Common myeloid progenitor, CD34-positive (primary cell): ENCODE measurements around the gene NAT10.

ENCODE experiments used
- CTCF ChIA-PET: fragments of 350-600 bp; sonication (Branson Sonifier 250); formaldehyde crosslinking; loops from one replicate; lab custom pipeline; 2021; ENCODE audit warnings: antibody characterized with exemption; lab: Charles Lee
- POLR2A ChIA-PET: fragments of 350-600 bp; sonication (Branson Sonifier 250); formaldehyde crosslinking; loops from one replicate; lab custom pipeline; 2021; ENCODE audit warnings: antibody characterized with exemption; lab: Charles Lee
- DNase-seq, 3 donors: peaks; one replicate each; pipeline versions ENCODE4 v3.0.0 to v3.0.0-alpha.2; 2013
- H3K27ac ChIP-seq, 2 experiments: 1 replicate in 1 of 2; 2 replicates in 1 of 2; pipeline ENCODE4 v1.7.0; 2013; ENCODE audit warnings: inconsistent platforms in 2 of 2, low read length in 2 of 2, mild to moderate bottlenecking in 2 of 2, low read depth in 1 of 2, moderate library complexity in 1 of 2; ENCODE audit not compliant: severe bottlenecking in 2 of 2, insufficient read depth in 1 of 2, poor library complexity in 1 of 2
- H3K27me3 ChIP-seq, 5 experiments: replicated peaks in 2 of 5; 1 replicate in 3 of 5; 2 replicates in 2 of 5; pipeline versions ENCODE4 v1.6.1 to v1.7.0; 2013; ENCODE audit warnings: low read length in 4 of 5, mild to moderate bottlenecking in 2 of 5, moderate library complexity in 2 of 5, inconsistent platforms in 1 of 5; ENCODE audit not compliant: insufficient read depth in 5 of 5, control insufficient read depth in 4 of 5
- H3K36me3 ChIP-seq, 4 experiments: 1 replicate in 2 of 4; 2 replicates in 2 of 4; pipeline versions ENCODE4 v1.6.1 to v1.7.0; 2013; ENCODE audit warnings: low read length in 3 of 4, control low read depth in 1 of 4, mild to moderate bottlenecking in 1 of 4; ENCODE audit not compliant: control insufficient read depth in 4 of 4, insufficient read depth in 4 of 4
- H3K4me1 ChIP-seq, 4 experiments: 1 replicate in 3 of 4; 2 replicates in 1 of 4; pipeline versions ENCODE4 v1.6.1 to v1.7.1; 2013; ENCODE audit warnings: low read length in 3 of 4, mild to moderate bottlenecking in 3 of 4, control low read depth in 1 of 4, inconsistent platforms in 1 of 4, moderate library complexity in 1 of 4; ENCODE audit not compliant: control insufficient read depth in 4 of 4, insufficient read depth in 4 of 4; ENCODE audit errors: control extremely low read depth in 1 of 4
- H3K4me3 ChIP-seq, 7 experiments: 1 replicate in 4 of 7; 2 replicates in 3 of 7; pipeline versions ENCODE4 v1.5.1 to v1.7.0; 2013; ENCODE audit warnings: mild to moderate bottlenecking in 7 of 7, low read length in 6 of 7, moderate library complexity in 6 of 7, inconsistent platforms in 2 of 7, low read depth in 2 of 7, control low read depth in 1 of 7; ENCODE audit not compliant: insufficient read depth in 4 of 7, control insufficient read depth in 1 of 7; ENCODE audit errors: extremely low read depth in 1 of 7
- H3K9me3 ChIP-seq, 5 experiments: 1 replicate in 4 of 5; 2 replicates in 1 of 5; pipeline versions ENCODE4 v1.6.1 to v1.7.1; 2013; ENCODE audit warnings: low read length in 4 of 5, mild to moderate bottlenecking in 2 of 5, inconsistent platforms in 1 of 5, low read depth in 1 of 5, moderate library complexity in 1 of 5; ENCODE audit not compliant: control insufficient read depth in 4 of 5, insufficient read depth in 2 of 5; ENCODE audit errors: control extremely low read depth in 1 of 5
- WGBS: methylation state at CpG from one replicate; pipeline ENCODE4 v1.1.5; 2013; ENCODE audit not compliant: insufficient coverage; 5-methylcytosine and 5-hydroxymethylcytosine counted together

The NAT10 gene

GRCh38 chr11:34135439-34135838, 30.0 kb downstream of the NAT10 start:
- ChIA-PET POLR2A (no interaction called here), CTCF (interaction anchor here (0.9 to 1.0 kb wide), 2 partner anchors 8 to 41 kb away, joined by 3 read pairs; no protein-coding TSS in a partner anchor)
- H3K36me3 ChIP-seq: peaks cover 25 to 95% (median 72%) of the 10 kb centered on the region in 4 experiments
- WGBS: 100% methylated on average over 3 of the region's 3 CpGs
- H3K27ac ChIP-seq: no peak overlapping the region
- H3K4me1 ChIP-seq: no peaks in the 10 kb centered on the region
- H3K4me3 ChIP-seq: no peak overlapping the region
- H3K27me3 ChIP-seq: no peaks in the 10 kb centered on the region
- no peak for DNase-seq
- no peaks in the 10 kb centered on the region for H3K9me3 ChIP-seq

- Histone ChIP-seq H3K9me3 (no peaks in the 10 kb centered on the region), H3K27ac (no peak overlapping the region), H3K4me3 (no peak overlapping the region), H3K27me3 (no peaks in the 10 kb centered on the region), H3K36me3 (peaks cover 28 to 95% (median 71%) of the 10 kb centered on the region in 4 experiments), H3K4me1 (no peaks in the 10 kb centered on the region)
- DNase-seq: no peak
- WGBS: 98% methylated on average over 4 of the region's 8 CpGs
- POLR2A ChIA-PET: interaction anchor here (0.6 kb wide), 1 partner anchor 25 kb away, joined by 3 read pairs; no protein-coding TSS in a partner anchor
- CTCF ChIA-PET: interaction anchor here (1.0 kb wide), 3 partner anchors 8 to 38 kb away, joined by 3 read pairs; no protein-coding TSS in a partner anchor
Observed at GRCh38 chr11:34136420-34136819, 31.0 kb downstream of the NAT10 start.

GRCh38 chr11:34139346-34139745, 33.9 kb downstream of the NAT10 start:
- 98% methylated on average over 7 of the region's 7 CpGs for WGBS
- Histone ChIP-seq H3K27ac (no peak overlapping the region), H3K27me3 (no peaks in the 10 kb centered on the region), H3K4me1 (no peaks in the 10 kb centered on the region), H3K4me3 (no peak overlapping the region), H3K9me3 (no peaks in the 10 kb centered on the region), H3K36me3 (peaks cover 31 to 96% (median 75%) of the 10 kb centered on the region in 4 experiments)
- ChIA-PET CTCF (no interaction called here), POLR2A (no interaction called here)
- DNase-seq: no peak

GRCh38 chr11:34140149-34140548, 34.7 kb downstream of the NAT10 start:
- 98% methylated on average over 9 of the region's 11 CpGs for WGBS
- Histone ChIP-seq H3K9me3 (no peaks in the 10 kb centered on the region), H3K4me3 (no peak overlapping the region), H3K27ac (no peak overlapping the region), H3K4me1 (no peaks in the 10 kb centered on the region), H3K27me3 (no peaks in the 10 kb centered on the region), H3K36me3 (peaks cover 29 to 96% (median 75%) of the 10 kb centered on the region in 4 experiments)
- DNase-seq: no peak
- ChIA-PET CTCF (interaction anchor here (1.3 to 4.5 kb wide), 2 partner anchors 13 to 212 kb away, joined by 3 to 20 read pairs; no protein-coding TSS in a partner anchor), POLR2A (no interaction called here)

GRCh38 chr11:34143048-34143447, 37.6 kb downstream of the NAT10 start:
- Histone ChIP-seq H3K4me1 (no peaks in the 10 kb centered on the region), H3K4me3 (no peak overlapping the region), H3K27ac (no peak overlapping the region), H3K36me3 (peaks cover 27 to 96% (median 84%) of the 10 kb centered on the region in 4 experiments), H3K27me3 (no peaks in the 10 kb centered on the region), H3K9me3 (no peaks in the 10 kb centered on the region)
- DNase-seq: no peak
- WGBS: no CpG with 5 or more reads among the region's 2 CpGs
- POLR2A ChIA-PET: interaction anchor here (0.7 kb wide), 1 partner anchor 98 kb away, joined by 3 read pairs; no protein-coding TSS in a partner anchor
- CTCF ChIA-PET: interaction anchor here (1.0 to 4.5 kb wide), 2 partner anchors 10 to 15 kb away, joined by 3 to 20 read pairs; no protein-coding TSS in a partner anchor

- Histone ChIP-seq H3K27ac (no peak overlapping the region), H3K36me3 (peaks cover 33 to 98% (median 79%) of the 10 kb centered on the region in 4 experiments), H3K9me3 (no peaks in the 10 kb centered on the region), H3K4me3 (no peak overlapping the region), H3K4me1 (peaks cover 0 to 5% (median 0%) of the 10 kb centered on the region in 4 experiments), H3K27me3 (no peaks in the 10 kb centered on the region)
- DNase-seq: no peak
- CTCF ChIA-PET: interaction anchor here (0.7 kb wide), 1 partner anchor 9 kb away, joined by 3 read pairs; no protein-coding TSS in a partner anchor
- WGBS: 92% methylated on average over 4 of the region's 5 CpGs
- POLR2A ChIA-PET: no interaction called here
Observed at GRCh38 chr11:34145073-34145472, 39.6 kb downstream of the NAT10 start.

- WGBS: 94% methylated on average over 7 of the region's 8 CpGs
- Histone ChIP-seq H3K9me3 (no peaks in the 10 kb centered on the region), H3K36me3 (peaks cover 29 to 96% (median 77%) of the 10 kb centered on the region in 4 experiments), H3K4me1 (peaks cover 0 to 5% (median 0%) of the 10 kb centered on the region in 4 experiments), H3K27ac (no peak overlapping the region), H3K27me3 (no peaks in the 10 kb centered on the region), H3K4me3 (no peak overlapping the region)
- no peak for DNase-seq
- ChIA-PET POLR2A (no interaction called here), CTCF (no interaction called here)
Observed at GRCh38 chr11:34145847-34146381, 40.5 kb downstream of the NAT10 start.
